NCI-H1105 (cell line): ENCODE measurements around the gene DNM2.
"Not testable (repeated sequence)": the region's sequence is repeated elsewhere in the genome, so short reads cannot be mapped to it uniquely, and the experiment has no call there.

Experiments
- DNase-seq: peaks from one replicate; lab custom pipeline; 2025; lab: John Stamatoyannopoulos, UW

Gene DNM2

GRCh38 chr19:10725415-10725814 is 7.5 kb downstream of the DNM2 start:
- DNase-seq = no peak

- no peak for DNase-seq
Measured at GRCh38 chr19:10726268-10726667, 8.4 kb downstream of the DNM2 start.

- DNase-seq = no peak
Measured at GRCh38 chr19:10727685-10728201, 9.9 kb downstream of the DNM2 start.

GRCh38 chr19:10729411-10729810 is 11.5 kb downstream of the DNM2 start:
- no peak for DNase-seq

GRCh38 chr19:10730932-10731331 is 13.1 kb downstream of the DNM2 start:
- no peak for DNase-seq

- no peak for DNase-seq
Measured at GRCh38 chr19:10735741-10736140, 17.9 kb downstream of the DNM2 start.

- DNase-seq = no peak
Measured at GRCh38 chr19:10736189-10736588, 18.3 kb downstream of the DNM2 start.

GRCh38 chr19:10736916-10737551 is 19.2 kb downstream of the DNM2 start:
- DNase-seq = no peak

GRCh38 chr19:10737722-10738121 is 19.8 kb downstream of the DNM2 start:
- DNase-seq = no peak

GRCh38 chr19:10740798-10741197 is 22.9 kb downstream of the DNM2 start:
- no peak for DNase-seq

GRCh38 chr19:10742476-10742875 is 24.6 kb downstream of the DNM2 start:
- DNase-seq = no peak

GRCh38 chr19:10744253-10744798 is 26.4 kb downstream of the DNM2 start:
- no peak for DNase-seq

- DNase-seq = no peak
Measured at GRCh38 chr19:10744801-10745293, 27.0 kb downstream of the DNM2 start.

GRCh38 chr19:10746437-10746836 is 28.6 kb downstream of the DNM2 start:
- DNase-seq = not testable (repeated sequence)

GRCh38 chr19:10747271-10747670 is 29.4 kb downstream of the DNM2 start:
- DNase-seq = no peak

- no peak for DNase-seq
Measured at GRCh38 chr19:10747674-10748073, 29.8 kb downstream of the DNM2 start.

GRCh38 chr19:10748195-10748926 is 30.5 kb downstream of the DNM2 start:
- DNase-seq = no peak

GRCh38 chr19:10748927-10749434 is 31.1 kb downstream of the DNM2 start:
- DNase-seq = no peak

GRCh38 chr19:10749435-10750384 is 31.8 kb downstream of the DNM2 start:
- no peak for DNase-seq

- no peak for DNase-seq
Measured at GRCh38 chr19:10751109-10751953, 33.5 kb downstream of the DNM2 start.
